ENCODE results near the gene CCN2. TPM values are rescaled to one million over a fixed set of nuclear protein-coding genes. Genes with fewer than 3 reads are reported as not detected.
"Not testable (repeated sequence)": the region's sequence is repeated elsewhere in the genome, so short reads cannot be mapped to it uniquely, and the experiment has no call there.

CCN2 gene
- total RNA-seq, 4 donors from 2014 or later, result 122 to 691 (median 363) TPM

DNA sequence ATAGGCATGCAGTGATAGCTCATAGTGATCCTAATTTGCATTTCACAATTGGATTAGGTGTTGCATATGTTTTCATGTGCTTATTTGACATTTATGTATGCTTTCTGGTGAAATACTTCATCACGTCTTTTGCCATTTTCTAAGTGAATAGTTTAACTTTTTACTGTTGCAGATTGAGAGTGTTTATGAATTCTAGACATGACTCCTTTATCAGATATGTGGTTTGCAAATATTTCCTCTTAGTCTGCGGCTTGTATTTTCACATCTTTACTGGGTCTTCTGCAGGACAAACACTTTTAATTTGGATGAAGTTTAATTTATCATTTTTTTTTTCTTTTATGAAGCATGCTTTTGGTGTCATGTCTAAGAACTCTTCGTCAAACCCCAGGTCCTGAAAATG, 39.2 kb downstream of the CCN2 start:
- no peaks in the 10 kb centered on the region for H3K36me3 ChIP-seq
- no peak for ATAC-seq
- no peak overlapping the region for H3K27ac ChIP-seq
- no peaks in the 10 kb centered on the region for H3K4me1 ChIP-seq
- no peaks in the 10 kb centered on the region for H3K9me3 ChIP-seq
- TF ChIP-seq EP300 (IDR thresholded peaks at IDR 0.05), result no peak
- TF ChIP-seq, protein P1, sequence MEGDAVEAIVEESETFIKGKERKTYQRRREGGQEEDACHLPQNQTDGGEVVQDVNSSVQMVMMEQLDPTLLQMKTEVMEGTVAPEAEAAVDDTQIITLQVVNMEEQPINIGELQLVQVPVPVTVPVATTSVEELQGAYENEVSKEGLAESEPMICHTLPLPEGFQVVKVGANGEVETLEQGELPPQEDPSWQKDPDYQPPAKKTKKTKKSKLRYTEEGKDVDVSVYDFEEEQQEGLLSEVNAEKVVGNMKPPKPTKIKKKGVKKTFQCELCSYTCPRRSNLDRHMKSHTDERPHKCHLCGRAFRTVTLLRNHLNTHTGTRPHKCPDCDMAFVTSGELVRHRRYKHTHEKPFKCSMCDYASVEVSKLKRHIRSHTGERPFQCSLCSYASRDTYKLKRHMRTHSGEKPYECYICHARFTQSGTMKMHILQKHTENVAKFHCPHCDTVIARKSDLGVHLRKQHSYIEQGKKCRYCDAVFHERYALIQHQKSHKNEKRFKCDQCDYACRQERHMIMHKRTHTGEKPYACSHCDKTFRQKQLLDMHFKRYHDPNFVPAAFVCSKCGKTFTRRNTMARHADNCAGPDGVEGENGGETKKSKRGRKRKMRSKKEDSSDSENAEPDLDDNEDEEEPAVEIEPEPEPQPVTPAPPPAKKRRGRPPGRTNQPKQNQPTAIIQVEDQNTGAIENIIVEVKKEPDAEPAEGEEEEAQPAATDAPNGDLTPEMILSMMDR (IDR thresholded peaks at IDR 0.05), result no peak
- TF ChIP-seq POLR2AphosphoS5 (IDR thresholded peaks at IDR 0.05), result no peak
- no peak for TF ChIP-seq POLR2A (IDR thresholded peaks at IDR 0.05)
- WGBS, 2 donors (ENCODE audit: low coverage in 1 of 2), result 35 to 44% methylated on average over 3 of the region's 3 CpGs
- no peak overlapping the region for H3K4me3 ChIP-seq
- H3K27me3 ChIP-seq, result peaks cover 6% of the 10 kb centered on the region

DNA sequence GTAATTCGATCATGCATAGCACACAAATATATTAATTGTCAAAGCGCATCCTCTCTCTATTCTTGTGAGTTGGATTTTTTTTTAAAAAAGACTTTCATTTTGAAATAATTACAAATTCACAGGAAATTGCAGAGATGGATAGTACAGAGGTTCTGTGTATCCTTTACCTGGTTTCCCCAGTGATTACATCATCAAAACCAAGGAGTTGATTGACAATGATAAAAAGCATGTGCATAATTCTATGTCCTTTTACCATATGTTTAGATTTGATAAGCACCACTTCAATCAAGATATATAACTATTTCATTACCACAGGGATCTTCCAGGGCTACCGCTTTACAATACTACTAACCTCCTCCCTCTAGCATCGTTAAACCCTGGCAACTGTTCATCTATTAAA, 40.2 kb downstream of the CCN2 start:
- no peaks in the 10 kb centered on the region for H3K4me1 ChIP-seq
- no peak overlapping the region for H3K4me3 ChIP-seq
- H3K36me3 ChIP-seq, result no peaks in the 10 kb centered on the region
- no peak overlapping the region for H3K27ac ChIP-seq
- TF ChIP-seq POLR2A (IDR thresholded peaks at IDR 0.05), result no peak
- no peak for TF ChIP-seq EP300 (IDR thresholded peaks at IDR 0.05)
- TF ChIP-seq, protein P1 (IDR thresholded peaks at IDR 0.05), result no peak
- TF ChIP-seq POLR2AphosphoS5 (IDR thresholded peaks at IDR 0.05), result no peak
- H3K27me3 ChIP-seq, result peaks cover 6% of the 10 kb centered on the region
- no peaks in the 10 kb centered on the region for H3K9me3 ChIP-seq
- WGBS, 2 donors (ENCODE audit: low coverage in 1 of 2), result 70 to 83% methylated on average over 3 to 4 of the region's 4 CpGs
- no peak for ATAC-seq

DNA sequence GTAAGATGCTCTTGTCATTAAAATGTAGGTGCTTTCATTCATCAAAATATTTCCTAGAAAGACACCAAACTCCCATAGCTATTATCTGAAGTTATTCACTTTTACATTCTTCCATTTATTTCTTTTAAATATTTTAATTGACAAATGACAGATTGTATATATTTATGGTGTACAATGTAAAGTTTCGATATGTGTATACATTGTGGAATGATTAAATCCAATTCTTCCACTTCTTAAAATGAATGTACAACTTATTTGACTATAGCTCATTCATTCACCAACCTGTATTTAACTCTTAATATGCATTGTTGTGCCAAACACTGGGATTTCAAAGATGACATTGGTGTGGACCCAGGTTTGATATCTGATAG, 41.0 kb downstream of the CCN2 start:
- H3K4me3 ChIP-seq, result no peak overlapping the region
- H3K36me3 ChIP-seq, result no peaks in the 10 kb centered on the region
- H3K27ac ChIP-seq, result no peak overlapping the region
- 60 to 70% methylated on average over 1 of the region's 1 CpG for WGBS, 2 donors (ENCODE audit: low coverage in 1 of 2)
- TF ChIP-seq, protein P1 (IDR thresholded peaks at IDR 0.05), result no peak
- TF ChIP-seq POLR2A (IDR thresholded peaks at IDR 0.05) (no peak), POLR2AphosphoS5 (IDR thresholded peaks at IDR 0.05) (no peak), EP300 (IDR thresholded peaks at IDR 0.05) (no peak)
- ATAC-seq, result no peak
- peaks cover 6% of the 10 kb centered on the region for H3K27me3 ChIP-seq
- H3K9me3 ChIP-seq, result no peaks in the 10 kb centered on the region
- no peaks in the 10 kb centered on the region for H3K4me1 ChIP-seq

DNA sequence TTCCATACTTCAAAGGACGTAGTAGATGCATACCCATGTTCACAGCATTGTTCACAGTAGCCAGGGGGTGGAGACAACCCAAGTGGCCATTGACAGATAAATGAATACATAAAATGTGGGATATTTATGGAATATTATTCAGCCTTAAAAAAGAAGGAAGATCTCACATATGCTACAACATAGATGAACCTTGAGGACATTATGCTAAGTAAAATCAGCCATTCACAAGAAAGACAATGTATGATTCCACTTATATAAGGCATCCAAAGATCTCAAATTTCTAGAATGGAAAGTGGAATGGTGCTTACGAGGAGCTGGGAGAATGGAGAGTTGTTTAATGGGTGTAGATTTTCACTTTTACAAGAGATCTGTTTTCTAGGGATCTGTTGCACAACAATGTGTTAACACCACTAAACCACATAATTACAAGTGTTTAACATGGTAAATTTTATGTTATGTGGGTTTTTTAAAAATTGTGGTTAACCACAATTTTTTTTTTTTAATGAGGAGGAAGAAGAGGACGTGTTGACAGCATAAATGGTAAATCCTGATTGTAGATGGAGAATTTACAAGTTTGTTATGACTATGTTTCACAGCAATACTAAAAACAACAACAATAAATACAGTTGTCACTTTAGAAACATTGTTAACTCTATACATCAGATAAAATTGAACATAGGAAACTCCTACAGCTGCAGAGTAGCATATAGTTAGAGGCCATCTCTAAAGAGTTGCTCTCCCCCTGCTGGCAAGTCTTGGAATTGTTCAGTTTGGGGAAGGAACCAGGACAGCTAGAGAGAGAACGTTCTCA, 41.6 kb downstream of the CCN2 start:
- 63 to 84% methylated on average over 3 to 4 of the region's 4 CpGs for WGBS, 2 donors (ENCODE audit: low coverage in 1 of 2)
- no peaks in the 10 kb centered on the region for H3K36me3 ChIP-seq
- no peaks in the 10 kb centered on the region for H3K9me3 ChIP-seq
- peak; percentile 53 for ATAC-seq
- H3K27me3 ChIP-seq, result peaks cover 6% of the 10 kb centered on the region
- TF ChIP-seq POLR2A (IDR thresholded peaks at IDR 0.05) (no peak), POLR2AphosphoS5 (IDR thresholded peaks at IDR 0.05) (no peak), EP300 (IDR thresholded peaks at IDR 0.05) (no peak)
- TF ChIP-seq, protein P1 (IDR thresholded peaks at IDR 0.05), result peak; percentile 78 to 84 (median 82)
- H3K4me1 ChIP-seq, result no peaks in the 10 kb centered on the region
- H3K4me3 ChIP-seq, result no peak overlapping the region
- H3K27ac ChIP-seq, result no peak overlapping the region

DNA sequence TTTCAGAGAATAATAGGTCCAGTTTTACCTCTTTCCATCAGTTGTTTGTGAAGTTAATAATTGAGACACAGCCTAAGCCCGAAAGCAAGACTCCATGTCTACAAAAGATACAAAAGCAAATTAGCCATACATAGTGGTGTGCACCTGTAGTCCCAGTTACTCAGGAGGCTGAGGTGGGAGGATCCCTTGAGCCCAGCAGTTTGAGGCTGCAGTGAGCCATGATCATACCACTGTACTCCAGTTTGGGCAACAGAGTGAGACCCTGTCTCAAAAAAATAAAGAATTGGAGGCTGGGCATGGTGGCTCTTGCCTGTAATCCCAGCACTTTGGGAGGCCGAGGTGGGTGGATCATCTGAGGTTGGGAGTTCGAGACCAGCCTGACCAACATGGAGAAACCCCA, 42.4 kb downstream of the CCN2 start:
- not testable (repeated sequence) for H3K9me3 ChIP-seq, H3K4me3 ChIP-seq, ATAC-seq, H3K27me3 ChIP-seq, H3K27ac ChIP-seq, H3K4me1 ChIP-seq, H3K36me3 ChIP-seq
- 67 to 85% methylated on average over 2 to 3 of the region's 3 CpGs for WGBS, 2 donors (ENCODE audit: low coverage in 1 of 2)

DNA sequence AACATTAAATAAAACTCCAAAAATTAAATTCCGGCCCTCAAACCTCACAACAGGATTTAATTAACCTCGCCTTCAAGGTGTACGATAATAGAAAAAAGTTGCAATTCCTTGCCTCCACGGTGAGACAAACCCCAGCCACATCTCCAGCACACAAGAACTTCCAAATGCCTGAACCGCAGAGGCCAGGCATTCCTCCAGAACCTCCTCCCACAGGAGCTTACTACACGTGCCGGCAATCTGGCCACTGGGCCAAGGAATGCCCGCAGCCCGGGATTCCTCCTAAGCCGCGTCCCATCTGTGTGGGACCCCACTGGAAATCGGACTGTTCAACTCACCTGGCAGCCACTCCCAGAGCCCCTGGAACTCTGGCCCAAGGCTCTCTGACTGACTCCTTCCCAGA, 47.4 kb downstream of the CCN2 start:
- not testable (repeated sequence) for H3K36me3 ChIP-seq, H3K27me3 ChIP-seq, H3K4me1 ChIP-seq, H3K27ac ChIP-seq, H3K9me3 ChIP-seq, H3K4me3 ChIP-seq, ATAC-seq
- 83 to 89% methylated on average over 2 to 6 of the region's 12 CpGs for WGBS, 2 donors (ENCODE audit: low coverage in 1 of 2)

DNA sequence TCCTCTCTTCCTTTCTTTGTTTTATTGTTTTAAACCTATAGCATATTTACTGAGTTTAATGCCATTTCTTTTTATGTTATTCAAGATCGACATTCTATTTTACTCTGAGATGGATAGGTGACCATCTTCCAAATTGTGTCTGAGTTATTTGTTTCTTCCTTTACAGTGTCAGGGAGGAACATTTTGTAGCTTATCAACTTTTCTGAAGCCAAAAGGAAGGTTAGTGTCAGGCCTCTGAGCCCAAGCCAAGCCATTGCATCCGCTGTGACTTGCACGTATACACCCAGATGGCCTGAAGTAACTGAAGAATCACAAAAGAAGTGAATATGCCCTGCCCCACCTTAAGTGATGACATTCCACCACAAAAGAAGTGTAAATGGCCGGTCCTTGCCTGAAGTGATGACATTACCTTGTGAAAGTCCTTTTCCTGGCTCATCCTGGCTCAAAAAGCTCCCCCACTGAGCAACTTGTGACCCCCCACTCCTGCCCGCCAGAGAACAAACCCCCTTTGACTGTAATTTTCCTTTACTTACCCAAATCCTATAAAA, 49.8 kb downstream of the CCN2 start:
- WGBS, 2 donors (ENCODE audit: low coverage in 1 of 2), result 83% methylated on average over 2 of the region's 5 CpGs; no CpG with 5 or more reads in 1 of the 2 donors
- not testable (repeated sequence) for H3K36me3 ChIP-seq, H3K4me1 ChIP-seq, H3K27me3 ChIP-seq, H3K27ac ChIP-seq, ATAC-seq, H3K4me3 ChIP-seq
- H3K9me3 ChIP-seq, result peaks cover 0 to 12% (median 0%) of the 10 kb centered on the region in 3 donors
